Fibroblast of lung (primary cell): ENCODE data around the gene RNF212.

Source experiments
- EZH2 ChIP-seq: IDR thresholded peaks from 2 replicates; pipeline ENCODE4 v1.5.1; 2012; ENCODE audit warnings: low read length, control low read depth, mild to moderate bottlenecking; ENCODE audit errors: missing control alignments
- TF ChIP-seq, protein P1 (sequence below), 2 donors: IDR thresholded peaks in 1 of 2; conservative IDR thresholded peaks in 1 of 2; 1 replicate in 1 of 2; 2 replicates in 1 of 2; pipeline ENCODE4 v1.5.1; 2011 to 2012; ENCODE audit warnings: low read length in 2 of 2, control low read depth in 1 of 2, inconsistent platforms in 1 of 2, low read depth in 1 of 2, mild to moderate bottlenecking in 1 of 2

GRCh38 chr4:1090036-1090435, 23.3 kb downstream of the RNF212 start:
- TF ChIP-seq, protein P1, sequence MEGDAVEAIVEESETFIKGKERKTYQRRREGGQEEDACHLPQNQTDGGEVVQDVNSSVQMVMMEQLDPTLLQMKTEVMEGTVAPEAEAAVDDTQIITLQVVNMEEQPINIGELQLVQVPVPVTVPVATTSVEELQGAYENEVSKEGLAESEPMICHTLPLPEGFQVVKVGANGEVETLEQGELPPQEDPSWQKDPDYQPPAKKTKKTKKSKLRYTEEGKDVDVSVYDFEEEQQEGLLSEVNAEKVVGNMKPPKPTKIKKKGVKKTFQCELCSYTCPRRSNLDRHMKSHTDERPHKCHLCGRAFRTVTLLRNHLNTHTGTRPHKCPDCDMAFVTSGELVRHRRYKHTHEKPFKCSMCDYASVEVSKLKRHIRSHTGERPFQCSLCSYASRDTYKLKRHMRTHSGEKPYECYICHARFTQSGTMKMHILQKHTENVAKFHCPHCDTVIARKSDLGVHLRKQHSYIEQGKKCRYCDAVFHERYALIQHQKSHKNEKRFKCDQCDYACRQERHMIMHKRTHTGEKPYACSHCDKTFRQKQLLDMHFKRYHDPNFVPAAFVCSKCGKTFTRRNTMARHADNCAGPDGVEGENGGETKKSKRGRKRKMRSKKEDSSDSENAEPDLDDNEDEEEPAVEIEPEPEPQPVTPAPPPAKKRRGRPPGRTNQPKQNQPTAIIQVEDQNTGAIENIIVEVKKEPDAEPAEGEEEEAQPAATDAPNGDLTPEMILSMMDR (conservative IDR thresholded peaks at IDR 0.05 in 1 of 2, IDR thresholded peaks at IDR 0.05 in 1 of 2; ENCODE audit: low read depth in 1 of 2, low read length in 2 of 2): no peak
- TF ChIP-seq EZH2: no peak
